ENCODE data around the gene GTF2F2.
"Not testable (repeated sequence)": the region's sequence is repeated elsewhere in the genome, so short reads cannot be mapped to it uniquely, and the experiment has no call there.

Gene GTF2F2

GRCh38 chr13:45180303-45180702 lies 60.0 kb downstream of the GTF2F2 start:
- DNase-seq (ENCODE audit: low read depth in 3 of 3) = no peak

- DNase-seq (ENCODE audit: low read depth in 3 of 3) = no peak
Observed at GRCh38 chr13:45180713-45181601, 60.6 kb downstream of the GTF2F2 start.

- DNase-seq (ENCODE audit: low read depth in 3 of 3) = no peak
Observed at GRCh38 chr13:45184693-45185092, 64.4 kb downstream of the GTF2F2 start.

GRCh38 chr13:45185286-45185685 lies 65.0 kb downstream of the GTF2F2 start:
- DNase-seq (ENCODE audit: low read depth in 3 of 3) = no peak

- DNase-seq (ENCODE audit: low read depth in 3 of 3) = not testable (repeated sequence)
Observed at GRCh38 chr13:45189077-45189476, 68.8 kb downstream of the GTF2F2 start.

GRCh38 chr13:45189511-45189910 lies 69.2 kb downstream of the GTF2F2 start:
- DNase-seq (ENCODE audit: low read depth in 3 of 3) = not testable (repeated sequence)

GRCh38 chr13:45191874-45192273 lies 71.6 kb downstream of the GTF2F2 start:
- DNase-seq (ENCODE audit: low read depth in 3 of 3) = no peak

- DNase-seq (ENCODE audit: low read depth in 3 of 3) = no peak
Observed at GRCh38 chr13:45194081-45194939, 74.0 kb downstream of the GTF2F2 start.

GRCh38 chr13:45195421-45195820 lies 75.1 kb downstream of the GTF2F2 start:
- DNase-seq (ENCODE audit: low read depth in 3 of 3) = no peak

- no peak for DNase-seq (ENCODE audit: low read depth in 3 of 3)
Observed at GRCh38 chr13:45196096-45196495, 75.8 kb downstream of the GTF2F2 start.

- no peak for DNase-seq (ENCODE audit: low read depth in 3 of 3)
Observed at GRCh38 chr13:45196622-45197021, 76.3 kb downstream of the GTF2F2 start.

GRCh38 chr13:45198041-45198440 lies 77.7 kb downstream of the GTF2F2 start:
- no peak for DNase-seq (ENCODE audit: low read depth in 3 of 3)

GRCh38 chr13:45198924-45199323 lies 78.6 kb downstream of the GTF2F2 start:
- no peak for DNase-seq (ENCODE audit: low read depth in 3 of 3)

- no peak for DNase-seq (ENCODE audit: low read depth in 3 of 3)
Observed at GRCh38 chr13:45199711-45200110, 79.4 kb downstream of the GTF2F2 start.

- DNase-seq (ENCODE audit: low read depth in 3 of 3) = no peak
Observed at GRCh38 chr13:45200701-45201232, 80.5 kb downstream of the GTF2F2 start, which contains the start of gene KCTD4. Gene KCTD4 (minus strand): TSS chr13:45201045. CDS start chr13:45194567, 6,478 bp downstream.

GRCh38 chr13:45205124-45205523 lies 84.8 kb downstream of the GTF2F2 start:
- no peak for DNase-seq (ENCODE audit: low read depth in 3 of 3)

- peak in 1 of 3 experiments; percentile 4 for DNase-seq (ENCODE audit: low read depth in 3 of 3)
Observed at GRCh38 chr13:45206340-45206739, 86.0 kb downstream of the GTF2F2 start.

GRCh38 chr13:45207319-45207718 lies 87.0 kb downstream of the GTF2F2 start:
- DNase-seq (ENCODE audit: low read depth in 3 of 3) = no peak

GRCh38 chr13:45208132-45208531 lies 87.8 kb downstream of the GTF2F2 start:
- DNase-seq (ENCODE audit: low read depth in 3 of 3) = no peak

- DNase-seq (ENCODE audit: low read depth in 3 of 3) = no peak
Observed at GRCh38 chr13:45209229-45209628, 88.9 kb downstream of the GTF2F2 start.

- no peak for DNase-seq (ENCODE audit: low read depth in 3 of 3)
Observed at GRCh38 chr13:45215392-45216077, 95.2 kb downstream of the GTF2F2 start.

- DNase-seq (ENCODE audit: low read depth in 3 of 3) = no peak
Observed at GRCh38 chr13:45216193-45216592, 95.9 kb downstream of the GTF2F2 start.

Data from stimulated activated CD4-positive, alpha-beta T cell treated with anti-CD3 and anti-CD28 coated beads, TNF-alpha, amount 100 ng/mL, for 4 hours (primary cell).